Measurements from ENCODE around the gene B4GALT1.

B4GALT1 gene

DNA sequence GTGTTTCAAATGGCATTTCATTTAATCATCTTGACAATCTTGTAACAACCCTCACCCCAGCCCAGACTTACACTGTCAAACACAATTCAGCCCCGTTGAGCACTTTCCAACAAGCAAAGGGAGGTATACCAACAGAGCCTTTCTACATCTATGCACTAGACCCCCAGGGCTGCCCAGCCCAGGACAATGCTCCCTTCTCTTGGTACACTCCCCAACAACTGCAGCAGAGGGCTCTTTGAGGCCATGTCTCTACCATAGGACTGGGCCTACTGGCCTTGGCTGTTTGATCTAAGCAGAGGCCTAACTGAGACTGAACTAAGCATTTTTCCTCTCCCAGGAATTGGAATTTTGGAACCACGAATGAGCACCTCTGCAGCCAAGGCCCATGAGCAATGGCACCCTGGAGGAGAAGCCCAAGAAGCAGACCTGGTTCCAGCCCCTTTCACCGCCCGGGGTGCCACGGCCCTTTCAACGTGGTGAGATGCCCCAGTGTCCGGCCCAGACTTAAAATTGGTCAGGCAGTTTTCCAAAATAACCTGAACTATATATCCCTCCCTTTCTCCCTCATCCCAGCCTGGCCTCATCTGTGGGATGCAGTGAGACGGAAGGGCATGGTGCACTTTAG is 43.6 kb downstream of the B4GALT1 start:
- no peak for DNase-seq

DNA sequence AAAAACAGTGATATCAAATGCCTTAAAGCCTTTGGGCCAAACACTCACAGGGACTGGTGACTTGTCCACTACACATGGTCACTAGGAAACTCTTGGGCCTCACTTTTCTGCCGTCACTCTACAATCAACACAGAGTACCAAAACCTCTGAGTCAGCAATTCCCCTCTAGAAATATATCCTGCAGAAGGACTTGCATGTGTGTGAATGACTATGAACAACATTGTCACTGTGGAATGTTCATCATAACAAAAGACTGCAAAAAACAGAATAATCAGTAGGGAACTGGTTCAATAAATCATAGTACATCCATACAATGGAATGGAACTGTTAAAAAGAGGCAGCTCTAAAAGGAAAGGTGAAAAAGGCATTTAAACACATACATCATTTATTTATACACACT is 46.5 kb downstream of the B4GALT1 start:
- DNase-seq: no peak

DNA sequence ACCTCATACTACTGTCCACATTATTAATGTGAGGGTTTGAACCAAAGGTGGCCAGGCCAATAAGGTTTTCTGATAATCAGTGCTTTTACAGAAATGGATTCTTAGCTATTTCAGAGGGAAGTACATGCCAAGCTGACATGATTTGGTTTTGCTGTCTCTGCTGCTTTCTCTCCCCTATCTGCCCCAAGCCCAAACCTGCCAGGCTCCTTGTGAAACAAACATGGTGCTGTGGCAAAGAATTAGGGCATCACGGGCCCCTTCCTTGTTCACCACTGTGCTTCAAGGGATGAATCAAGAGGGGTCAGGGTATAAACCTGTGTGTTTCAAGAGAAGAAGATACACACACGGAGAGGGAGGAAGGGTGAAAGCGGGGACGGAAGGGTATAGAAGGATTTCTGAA is 49.3 kb downstream of the B4GALT1 start:
- DNase-seq: no peak

DNA sequence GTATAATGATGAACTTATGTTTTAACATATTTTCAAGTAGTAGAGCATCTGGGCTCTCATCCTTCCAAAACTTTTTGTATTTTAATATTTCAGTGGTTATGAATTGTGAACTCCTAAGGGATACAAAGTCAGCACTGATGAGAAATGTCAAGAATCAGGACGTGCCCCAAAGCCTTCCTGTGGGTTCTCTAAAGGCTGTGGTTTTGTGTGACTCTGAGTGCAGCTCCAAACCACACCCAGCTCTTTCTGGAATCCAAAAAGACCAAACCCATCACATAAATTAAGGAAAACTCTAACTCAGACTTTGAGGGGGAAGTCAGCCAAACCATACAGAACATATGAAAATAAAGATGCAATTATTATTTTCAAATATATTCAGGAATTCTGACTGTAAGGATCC is 49.8 kb downstream of the B4GALT1 start:
- no peak for DNase-seq

DNA sequence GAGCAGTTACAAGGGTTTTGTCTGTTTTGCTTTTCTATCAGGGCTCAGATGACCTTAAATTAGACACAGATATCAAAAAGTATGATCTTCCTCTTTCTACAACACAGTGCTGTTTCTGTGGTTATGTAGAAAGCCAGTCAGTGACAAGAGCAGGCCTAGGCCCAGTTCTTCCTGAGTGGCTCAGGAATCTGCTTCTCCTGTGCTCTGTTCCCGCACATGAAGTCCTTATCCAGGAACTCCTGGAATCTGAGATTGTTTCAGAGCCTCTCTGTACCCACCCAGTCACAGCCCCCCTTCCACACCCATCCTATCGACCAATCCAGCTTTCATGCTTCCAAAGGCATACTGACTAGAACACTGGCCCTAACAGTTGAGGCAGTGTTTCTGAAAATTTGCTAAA is 50.3 kb downstream of the B4GALT1 start:
- no peak for DNase-seq

DNA sequence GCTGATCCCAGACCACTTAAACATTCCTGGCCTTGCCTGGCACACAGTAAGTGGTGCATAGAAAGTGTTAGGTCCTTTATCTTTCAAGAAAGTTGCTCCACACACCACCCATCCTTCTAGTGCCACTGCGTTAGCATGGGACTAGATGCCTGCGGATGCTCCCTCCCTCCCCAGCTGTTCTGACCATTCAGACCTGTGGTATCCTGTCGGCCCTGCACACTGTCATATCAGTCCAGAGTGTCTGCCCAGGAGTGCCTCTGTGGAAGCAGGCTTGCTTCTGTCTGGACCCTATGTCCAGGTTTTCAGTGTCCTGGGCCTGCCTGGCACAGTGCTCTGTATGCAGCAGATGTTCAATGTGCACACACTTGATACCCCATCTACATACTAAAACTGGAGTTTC is 52.4 kb downstream of the B4GALT1 start:
- DNase-seq: no peak

DNA sequence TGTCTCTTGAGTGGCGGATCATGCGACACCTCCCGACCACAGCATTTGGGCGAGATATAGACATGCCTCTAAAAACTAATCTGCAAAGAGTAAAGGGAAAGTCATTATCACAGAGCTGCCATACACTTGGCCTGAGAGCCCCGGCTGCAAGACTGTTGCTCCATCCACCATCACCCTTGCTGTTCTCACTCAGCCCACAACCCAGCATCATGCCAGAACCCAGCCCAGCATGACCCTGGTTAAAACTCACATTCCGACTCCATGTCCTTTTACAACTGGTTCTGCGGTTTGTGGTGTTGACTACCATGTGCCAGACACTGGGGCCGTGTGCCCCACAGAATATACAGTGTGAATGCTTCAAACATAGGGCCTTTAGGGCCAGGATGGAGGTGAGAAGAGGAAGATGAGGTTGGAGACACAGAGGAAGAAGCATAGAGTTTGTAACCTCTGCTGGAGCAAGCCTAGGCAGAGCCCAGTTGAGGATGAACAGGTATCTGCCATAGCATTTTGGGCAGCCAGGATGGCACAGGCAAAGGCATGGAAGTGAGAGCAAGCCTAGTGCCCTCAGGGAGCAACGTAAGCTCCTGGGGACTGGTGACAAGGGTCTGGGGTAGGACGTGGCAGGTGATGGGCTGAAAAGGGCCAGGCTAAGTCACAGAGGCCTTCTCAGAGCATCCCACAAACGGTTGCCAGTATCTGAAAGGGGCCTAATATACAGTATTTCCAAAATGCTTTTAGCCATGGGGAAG is 53.2 kb downstream of the B4GALT1 start:
- DNase-seq: no peak

DNA sequence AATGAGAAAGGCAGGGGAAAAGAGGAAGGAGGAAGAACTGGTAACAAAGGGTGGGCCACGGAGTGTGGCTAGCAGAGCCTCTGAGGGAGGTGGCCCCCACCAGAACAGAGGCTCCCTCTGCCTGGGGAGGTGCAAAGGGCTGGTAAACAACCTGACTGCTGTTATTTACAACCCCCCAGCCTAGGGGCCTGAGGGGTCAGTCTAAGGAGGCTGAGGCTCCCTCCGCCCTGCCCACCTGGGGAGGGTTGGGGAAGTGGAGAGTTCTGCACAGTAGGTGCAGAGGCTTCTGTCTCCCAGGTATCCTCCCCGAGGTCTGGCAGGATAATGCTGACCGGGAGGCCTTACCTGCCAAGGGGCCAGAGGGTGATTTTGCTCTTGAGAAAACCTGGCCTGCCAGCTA is 55.0 kb downstream of the B4GALT1 start:
- DNase-seq: no peak

DNA sequence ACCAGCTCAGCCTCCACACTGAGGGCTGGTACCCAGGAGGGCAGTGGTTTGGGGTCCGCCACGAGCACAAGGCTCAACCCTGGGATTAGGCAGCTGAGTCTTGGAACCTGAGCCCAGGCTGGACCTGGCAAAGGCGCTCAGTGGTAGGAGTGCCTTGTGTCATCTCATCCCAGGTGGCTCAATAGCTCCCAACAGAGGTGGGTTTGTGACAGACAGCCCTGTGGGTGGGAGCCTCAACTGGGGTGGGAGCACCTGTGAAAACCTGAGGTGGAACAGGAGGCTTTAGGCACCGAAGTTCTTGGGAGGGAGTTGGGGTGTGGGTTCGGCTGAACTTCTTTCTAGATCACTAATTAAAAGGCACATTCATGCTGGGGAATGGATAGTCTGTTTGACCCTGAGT is 55.5 kb downstream of the B4GALT1 start:
- DNase-seq: no peak

DNA sequence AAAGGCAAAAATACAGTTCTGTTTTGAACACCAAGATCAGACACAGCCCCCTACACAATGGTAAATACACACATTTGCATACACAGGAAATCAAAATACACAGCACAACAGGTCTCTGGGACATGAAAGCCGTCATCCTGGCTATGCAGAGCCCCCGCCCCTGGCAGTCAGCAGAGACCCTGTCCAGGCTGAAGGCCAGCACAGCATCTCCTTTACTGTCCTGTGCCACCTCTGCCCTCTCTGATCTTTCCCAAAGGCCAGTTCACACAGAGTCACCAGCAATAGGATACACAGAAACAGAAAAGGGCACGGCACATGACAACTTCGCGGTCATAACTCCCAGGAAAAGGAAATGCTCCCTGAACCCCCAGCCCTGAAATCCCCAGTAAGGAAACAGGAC is 56.5 kb downstream of the B4GALT1 start:
- DNase-seq: no peak

DNA sequence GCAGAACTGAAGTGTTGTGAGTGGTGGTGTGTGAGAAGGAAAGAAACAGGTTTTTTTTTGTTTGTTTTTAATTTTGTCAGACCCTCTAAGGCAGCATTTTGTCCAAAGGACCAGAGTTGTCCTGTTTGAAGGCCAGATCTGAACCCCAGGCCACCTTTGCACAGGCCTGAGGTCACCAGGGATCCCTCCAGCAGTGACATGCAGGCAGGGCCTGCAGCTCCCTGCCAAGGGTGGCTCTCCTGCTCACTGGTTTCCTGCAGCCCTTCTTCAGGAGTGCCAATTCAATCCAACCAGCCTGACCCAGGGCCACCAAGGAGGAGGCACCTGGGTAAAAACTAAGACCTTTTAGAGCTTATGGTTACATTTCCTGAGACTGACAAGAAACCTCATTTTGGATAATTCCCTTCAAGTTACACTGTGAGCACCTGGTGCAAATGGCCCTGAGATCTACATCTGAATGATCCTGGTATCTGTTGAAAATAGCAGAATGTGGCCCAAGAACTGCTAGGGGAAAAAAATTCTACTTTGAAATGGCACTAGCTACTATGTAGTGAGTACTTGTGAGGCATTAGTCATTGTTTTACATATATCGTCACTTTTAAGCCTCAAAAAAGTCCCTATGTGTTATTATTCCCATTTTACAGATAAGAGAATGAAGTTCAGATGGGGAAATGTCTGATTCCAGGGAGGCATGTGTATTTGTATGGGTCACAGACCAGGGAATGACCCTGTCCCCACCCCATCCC is 57.1 kb downstream of the B4GALT1 start:
- no peak for DNase-seq

DNA sequence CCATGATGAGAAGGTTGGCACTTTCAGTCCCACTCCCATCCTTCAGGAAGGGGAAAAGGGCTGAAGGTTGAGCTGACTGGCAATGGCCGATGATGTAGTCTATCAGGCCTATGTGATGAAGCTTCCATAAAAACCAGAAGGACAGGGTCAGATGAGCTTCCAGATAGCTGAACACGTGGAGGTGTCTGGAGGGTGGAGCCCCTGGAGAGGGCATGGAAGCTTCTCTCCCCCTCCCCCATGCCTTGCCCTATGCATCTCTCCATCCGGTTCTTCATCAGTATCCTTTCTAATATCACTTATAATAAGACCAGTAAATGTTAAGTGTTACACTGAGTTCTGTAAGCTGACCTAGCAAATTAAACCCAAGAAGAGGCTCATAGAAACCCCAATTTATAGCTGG is 58.0 kb downstream of the B4GALT1 start:
- DNase-seq: no peak

DNA sequence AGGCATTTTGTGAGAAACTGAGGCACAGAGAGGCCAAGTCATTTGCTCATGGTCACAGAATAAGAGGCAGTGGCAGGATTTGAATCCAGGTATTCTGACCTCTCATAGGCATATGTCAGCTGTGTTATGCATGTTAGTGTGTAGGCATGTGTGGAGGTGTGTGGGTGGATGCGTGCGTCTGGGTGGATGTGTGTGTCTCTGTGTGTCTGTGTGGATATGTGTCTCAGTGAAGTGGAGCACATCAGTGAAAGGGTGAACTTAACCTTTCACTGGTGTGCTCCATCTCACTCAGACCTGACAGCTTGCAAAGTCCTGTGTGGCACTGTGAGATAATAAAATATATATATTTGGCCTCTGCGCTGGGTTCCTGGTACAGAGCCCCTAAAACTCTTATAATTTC is 58.7 kb downstream of the B4GALT1 start:
- DNase-seq: no peak

DNA sequence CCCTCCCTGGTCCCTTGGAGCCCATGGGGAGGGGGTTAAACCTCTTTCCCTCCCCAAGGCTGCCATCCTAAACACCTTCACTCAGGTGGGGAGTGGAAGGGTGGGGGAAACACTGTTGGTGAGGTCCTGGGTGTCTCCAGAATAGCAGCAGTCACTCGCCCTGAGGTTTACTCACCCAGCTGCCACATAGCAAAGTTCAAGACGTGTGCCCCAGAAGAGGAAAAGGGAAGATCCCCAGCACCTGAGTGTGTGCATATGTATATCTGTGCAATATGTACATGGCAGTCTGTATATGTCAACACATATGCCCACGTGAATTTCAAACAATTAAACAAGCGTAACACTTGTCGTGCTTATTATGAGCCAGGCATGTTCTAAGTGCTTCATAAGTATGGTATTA is 59.4 kb downstream of the B4GALT1 start:
- DNase-seq: no peak

DNA sequence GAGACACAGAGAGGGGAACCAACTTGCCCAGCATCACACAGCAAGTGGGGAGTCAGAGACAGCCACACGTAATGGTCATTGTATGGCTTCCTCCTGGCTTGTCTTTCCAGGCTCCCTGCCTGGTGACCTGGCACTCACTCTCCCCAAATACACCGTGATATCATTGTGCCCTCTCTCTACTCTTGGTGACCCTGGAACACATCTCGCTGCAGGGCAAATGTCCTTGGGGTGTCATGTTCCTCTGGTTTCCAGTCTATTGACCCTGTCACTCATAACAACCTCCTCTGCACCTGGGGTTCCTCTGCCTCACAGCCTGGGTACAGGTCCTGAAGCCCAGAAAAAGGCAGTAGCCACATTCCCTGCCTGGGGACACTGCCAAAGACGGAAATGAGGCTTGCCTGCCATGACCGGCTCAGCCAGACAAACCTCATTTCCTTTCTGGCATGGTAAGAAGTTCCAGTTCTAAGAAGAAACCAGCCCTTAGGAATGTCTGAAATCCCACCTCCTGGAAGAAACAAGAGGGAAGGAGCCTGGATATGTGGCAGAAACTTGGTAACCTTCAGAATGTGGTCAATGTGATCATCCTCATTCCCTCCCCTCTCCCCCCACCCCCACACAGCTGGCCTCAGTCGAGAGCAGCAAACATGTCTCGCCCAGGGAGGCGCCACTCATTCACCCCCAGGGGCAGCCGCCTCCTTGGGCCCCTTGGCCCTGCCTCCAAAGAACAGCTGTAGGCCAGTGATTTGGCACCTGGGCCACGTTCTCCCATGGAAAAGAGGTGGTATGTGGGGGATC is 60.1 kb downstream of the B4GALT1 start:
- DNase-seq: no peak

DNA sequence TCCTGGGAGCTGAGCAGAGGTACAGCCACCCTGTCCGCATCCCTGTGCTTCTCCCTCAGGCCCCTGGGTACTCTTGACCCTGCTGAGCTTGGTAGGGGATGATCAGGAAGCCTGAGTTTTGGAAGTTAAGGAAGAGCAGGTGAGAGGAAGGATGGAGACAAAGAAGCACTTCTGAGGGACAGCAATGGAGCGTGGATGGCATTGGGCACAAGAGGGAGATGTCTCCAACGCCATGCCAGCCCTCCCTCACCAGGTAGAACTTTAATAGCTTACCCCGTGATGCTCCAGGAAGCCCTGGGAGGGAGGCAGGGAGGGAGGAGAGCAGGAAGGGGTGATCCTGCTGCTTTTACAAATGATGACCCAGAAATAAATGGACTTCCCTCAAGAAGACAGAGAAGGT is 60.8 kb downstream of the B4GALT1 start:
- DNase-seq: no peak

DNA sequence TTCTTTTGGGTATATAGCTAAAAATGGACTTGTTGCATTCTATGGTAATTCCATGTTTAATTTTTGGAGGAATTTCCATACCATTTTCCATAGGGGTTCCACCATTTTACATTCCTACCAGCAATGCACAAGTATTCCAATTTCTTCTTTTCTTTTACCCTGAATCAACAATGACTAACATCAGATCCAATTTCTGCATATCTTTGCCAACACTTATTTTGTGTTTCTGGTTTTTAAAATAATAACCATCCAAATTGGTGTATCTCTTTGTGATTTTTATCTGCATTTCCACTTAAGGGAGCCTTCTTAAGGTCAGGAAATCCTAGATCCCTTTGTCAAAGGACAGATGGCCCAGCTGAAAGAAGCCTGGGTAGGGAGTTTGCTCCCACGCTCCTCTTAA is 61.2 kb downstream of the B4GALT1 start:
- no peak for DNase-seq

DNA sequence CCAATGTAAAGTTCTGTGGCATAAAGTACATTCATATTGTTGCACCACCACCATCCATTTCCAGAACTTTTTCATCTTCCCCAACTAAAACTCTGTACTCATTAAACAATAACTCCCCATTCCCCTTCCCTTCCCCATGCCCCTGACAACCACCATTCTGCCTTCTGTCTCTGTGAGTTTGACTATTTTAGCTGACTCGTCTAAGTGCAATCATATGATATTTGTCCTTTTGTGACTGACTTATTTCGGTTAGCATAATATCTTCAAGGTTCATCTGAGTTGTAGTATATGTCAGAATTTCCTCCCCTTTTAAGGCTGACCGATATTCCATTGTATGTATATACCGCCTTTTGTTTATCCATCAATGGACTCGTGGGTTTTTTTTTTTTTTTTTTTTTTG is 61.6 kb downstream of the B4GALT1 start:
- DNase-seq: no peak

DNA sequence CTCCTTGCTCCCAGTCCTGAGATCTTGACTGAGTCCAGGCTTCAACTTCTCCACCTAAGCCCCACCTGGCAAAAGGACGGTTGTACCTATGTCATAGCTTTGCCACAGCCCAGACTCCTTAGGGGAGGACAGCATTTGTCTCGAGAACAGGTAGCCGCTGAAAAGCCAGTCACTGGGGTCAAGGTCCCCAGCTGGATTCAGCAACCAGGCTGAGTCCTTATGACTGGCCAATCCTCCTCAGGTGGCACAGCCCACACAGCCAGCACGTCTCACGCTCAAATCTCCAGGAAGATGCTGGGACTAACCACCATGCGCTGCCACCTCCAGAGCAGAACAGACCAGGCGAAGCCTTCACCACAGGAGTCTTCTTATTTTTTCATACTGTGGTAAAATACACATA is 62.7 kb downstream of the B4GALT1 start:
- DNase-seq: no peak

DNA sequence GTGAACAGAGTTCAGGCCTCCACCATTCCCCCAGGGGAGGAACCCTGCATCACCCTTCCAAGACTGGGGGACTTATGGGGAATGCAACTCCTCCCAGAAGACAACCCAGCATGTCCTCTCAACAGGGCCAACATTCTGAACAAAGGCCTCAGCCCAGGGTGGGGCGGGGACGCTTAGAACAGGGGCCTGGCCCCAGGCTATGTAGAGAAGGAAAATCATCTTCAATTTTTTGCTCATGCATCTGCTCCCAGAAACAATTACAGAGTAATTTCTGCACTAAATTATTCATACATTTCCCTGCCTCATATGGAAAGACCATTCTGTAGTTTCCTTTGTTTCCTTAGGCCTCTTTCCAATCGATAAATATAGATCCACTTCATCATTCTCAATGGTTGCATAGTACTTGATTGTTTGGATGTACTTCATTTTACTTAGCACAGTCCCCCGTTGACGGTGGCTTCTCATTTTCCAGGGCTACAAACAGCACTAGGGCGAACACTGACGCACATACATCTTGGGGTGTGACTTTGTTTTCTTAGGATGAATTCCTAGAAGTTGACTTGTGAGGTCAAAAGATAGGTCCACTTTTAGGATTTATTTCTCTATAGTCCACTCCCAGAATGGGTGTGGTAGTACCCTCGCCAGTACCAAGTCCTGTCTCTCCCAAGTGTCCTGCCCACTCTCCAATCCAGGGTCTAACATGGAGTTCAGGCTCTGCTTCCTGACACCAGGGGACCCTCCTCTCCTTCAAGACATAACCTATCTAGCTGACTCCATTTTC is 63.4 kb downstream of the B4GALT1 start:
- no peak for DNase-seq

DNA sequence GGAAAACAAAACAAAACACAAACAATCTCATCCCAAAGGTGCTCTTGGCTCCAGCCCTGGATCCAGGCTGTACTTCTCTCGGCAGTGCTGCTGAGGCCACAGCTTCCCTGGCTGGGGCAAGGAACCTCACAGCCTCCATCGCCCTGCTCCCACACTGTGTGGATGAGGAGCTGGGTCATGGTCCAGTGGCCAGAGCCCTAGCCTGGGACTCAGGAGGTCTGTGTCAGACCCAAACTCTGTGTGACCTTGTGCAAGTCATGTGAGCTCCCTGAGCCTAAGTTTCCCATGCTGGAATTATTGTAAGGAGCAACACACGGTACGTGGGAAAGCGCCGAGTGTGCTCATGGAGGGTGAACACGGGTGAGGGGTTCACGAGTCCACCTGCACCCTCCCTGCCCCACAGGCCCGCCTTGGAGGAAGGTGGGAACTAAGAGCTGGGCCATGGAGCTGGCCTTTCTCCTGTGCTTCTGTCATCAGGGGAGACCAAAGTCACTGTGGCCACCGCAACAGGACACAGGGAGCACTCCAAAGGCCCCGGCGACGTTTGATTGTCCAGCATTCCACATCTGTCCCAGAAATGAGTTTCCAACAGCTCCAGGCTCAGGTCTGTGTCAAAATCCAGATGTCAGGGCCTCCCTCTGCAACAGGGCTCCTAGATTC is 64.5 kb downstream of the B4GALT1 start:
- no peak for DNase-seq
